CD1c-positive myeloid dendritic cell (primary cell): Measurements from ENCODE around the gene RALY.

Experiments used
- DNase-seq: peaks from one replicate; pipeline ENCODE4 v3.0.0-alpha.2; 2016; ENCODE audit errors: extremely low spot score

RALY gene

GRCh38 chr20:33986560-33987216 is 7.0 kb upstream of the RALY start:
- no peak for DNase-seq

DNA sequence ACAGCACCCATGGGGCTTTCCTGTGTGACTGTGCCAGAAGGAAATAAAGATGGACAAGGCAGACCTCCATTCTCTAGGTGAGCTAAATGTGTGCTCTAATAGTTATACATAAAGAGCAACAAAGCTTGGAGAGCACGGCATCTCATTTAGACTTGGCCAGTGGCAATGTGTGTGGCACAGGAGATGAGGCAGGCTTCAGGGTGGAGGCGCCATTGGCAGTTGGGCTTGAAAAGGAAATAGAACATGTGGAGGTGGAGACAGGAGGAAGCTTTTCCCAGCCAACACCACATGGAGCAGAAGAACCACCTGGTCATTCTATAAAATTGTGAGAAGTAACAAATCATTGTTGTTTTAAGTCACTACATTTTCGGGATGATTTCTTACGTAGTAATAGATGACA is 3.6 kb upstream of the RALY start:
- DNase-seq, result no peak

GRCh38 chr20:33991502-33991901 is 2.2 kb upstream of the RALY start:
- DNase-seq, result no peak

DNA sequence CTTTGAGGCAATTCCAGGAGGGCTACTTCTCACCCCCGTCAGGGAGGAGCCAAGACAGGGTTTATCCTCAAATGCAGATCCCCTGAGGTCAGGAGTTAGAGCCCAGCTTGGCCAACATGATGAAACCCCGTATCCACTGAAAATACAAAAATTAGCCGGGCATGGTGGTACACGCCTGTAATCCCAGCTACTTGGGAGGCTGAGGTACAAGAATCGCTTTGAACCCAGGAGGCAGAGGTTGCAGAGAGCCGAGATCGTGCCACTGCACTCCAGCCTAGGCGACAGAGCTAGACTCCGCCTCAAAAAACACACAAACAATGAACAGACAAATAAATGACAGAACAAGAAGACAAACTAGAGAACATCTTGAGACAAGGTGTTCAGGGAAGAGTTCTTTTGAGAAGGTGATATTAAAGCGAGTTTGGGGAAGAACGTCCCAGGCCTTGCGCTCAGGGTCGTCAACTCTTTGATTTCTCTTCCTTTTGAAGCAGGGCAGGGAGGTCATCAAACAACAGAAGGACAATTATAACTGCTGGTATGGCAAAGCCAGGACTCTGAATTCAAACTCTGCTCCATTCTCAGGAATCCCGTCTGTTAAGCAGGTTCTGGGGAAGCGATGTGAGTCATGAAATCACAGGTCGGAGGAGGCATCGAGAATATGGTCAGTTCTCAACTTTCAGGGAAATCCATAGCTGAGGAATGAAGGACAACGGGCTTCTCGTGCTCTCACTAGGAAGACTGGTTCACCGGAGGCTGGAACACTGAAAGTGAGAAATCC is 1.4 kb upstream of the RALY start:
- peak; percentile 38 for DNase-seq

DNA sequence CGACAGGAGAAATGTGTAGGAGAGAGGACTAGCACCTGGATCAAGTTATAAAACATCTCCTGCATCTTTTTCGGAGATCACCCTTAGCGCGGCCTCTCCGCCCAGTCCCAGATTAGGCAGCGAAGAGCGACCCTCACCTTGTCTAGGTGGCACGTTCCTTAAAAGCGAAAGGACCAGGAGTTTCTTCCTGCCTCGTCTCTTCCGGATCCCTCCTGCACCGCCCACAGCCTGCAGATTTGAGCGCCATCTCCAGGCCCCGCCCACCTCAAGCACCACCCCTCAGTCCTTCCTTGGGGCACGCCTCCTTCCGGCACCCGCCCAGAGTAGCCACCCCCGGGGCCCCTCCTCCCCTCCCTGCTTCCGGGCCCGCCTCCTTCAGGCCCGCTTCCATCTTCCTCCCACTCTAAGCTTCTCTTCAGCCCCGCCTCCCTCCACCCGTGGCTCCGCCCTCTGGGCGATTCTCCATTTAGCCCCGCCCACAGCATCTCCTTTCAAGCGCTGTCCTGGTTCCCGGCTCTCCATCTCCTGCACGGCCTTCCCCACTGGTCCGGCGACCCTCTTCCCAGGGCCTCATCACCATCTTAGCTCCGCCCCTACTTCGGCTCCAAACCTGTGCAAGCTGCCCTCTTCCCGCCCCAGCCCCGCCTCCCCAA is 662 bp upstream of the RALY start:
- DNase-seq, result peak; percentile 99

DNA sequence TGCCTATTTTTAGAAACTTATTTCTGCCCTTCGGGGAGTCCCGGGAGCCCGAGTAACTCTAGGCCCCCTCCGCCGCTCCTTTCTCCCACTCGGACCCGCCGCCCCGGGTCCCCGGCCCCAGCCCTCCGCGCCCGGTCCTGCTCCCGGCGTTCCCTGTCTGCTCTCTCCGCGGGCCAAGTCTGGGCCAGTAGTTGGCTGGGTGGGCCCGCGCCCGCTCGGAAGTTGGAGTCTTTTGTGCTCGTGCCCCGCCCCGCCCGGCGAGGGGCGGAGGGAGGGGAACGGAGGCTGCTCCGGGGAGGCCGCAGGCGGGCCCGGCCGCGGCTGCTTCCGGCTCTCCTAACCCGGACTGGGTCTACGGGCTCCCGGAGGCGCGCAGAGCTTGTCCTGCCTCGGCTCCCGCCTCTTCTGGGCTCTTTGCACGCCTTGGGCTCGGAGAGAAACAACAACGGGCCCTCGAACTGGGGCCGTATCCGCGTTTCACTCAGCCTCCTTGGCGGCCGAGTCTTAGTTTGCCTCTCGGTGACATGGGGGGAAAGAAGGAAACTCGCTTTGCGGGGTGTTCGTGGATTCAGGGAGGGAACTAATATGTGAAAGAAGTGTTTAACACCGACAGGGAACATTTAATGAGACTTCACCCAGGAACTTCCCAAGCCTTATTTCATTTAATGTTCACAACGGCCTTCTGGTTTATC is 657 bp downstream of the RALY start:
- DNase-seq, result peak; percentile 87

- peak; percentile 69 for DNase-seq
Observed at GRCh38 chr20:33995053-33995831, 1.5 kb downstream of the RALY start.

- no peak for DNase-seq
Observed at GRCh38 chr20:33999025-33999649, 5.4 kb downstream of the RALY start.

DNA sequence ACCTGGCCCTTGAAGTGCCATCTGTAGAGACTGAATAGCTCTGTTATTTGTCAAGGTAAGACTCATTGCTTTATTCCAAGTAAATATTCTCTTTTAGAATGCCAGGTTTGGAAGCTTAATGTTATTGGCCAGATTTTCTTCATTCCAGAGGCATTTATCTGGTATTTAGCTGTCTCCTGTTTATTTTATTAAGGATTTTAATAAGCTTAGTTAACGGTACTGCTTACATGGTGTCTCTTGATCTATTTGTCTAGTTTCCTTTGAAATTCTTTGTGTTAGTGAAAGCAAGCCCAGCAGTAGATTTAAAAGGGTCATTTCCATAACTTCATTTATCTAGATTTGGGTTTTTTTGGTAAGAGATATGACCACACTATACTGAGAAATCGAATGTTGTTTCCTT is 7.7 kb downstream of the RALY start:
- no peak for DNase-seq

- DNase-seq, result no peak
Observed at GRCh38 chr20:34004227-34004626, 10.5 kb downstream of the RALY start.

GRCh38 chr20:34004790-34005457 is 11.2 kb downstream of the RALY start:
- DNase-seq, result no peak

GRCh38 chr20:34006619-34007018 is 12.9 kb downstream of the RALY start:
- DNase-seq, result no peak

GRCh38 chr20:34008477-34008876 is 14.8 kb downstream of the RALY start:
- no peak for DNase-seq

DNA sequence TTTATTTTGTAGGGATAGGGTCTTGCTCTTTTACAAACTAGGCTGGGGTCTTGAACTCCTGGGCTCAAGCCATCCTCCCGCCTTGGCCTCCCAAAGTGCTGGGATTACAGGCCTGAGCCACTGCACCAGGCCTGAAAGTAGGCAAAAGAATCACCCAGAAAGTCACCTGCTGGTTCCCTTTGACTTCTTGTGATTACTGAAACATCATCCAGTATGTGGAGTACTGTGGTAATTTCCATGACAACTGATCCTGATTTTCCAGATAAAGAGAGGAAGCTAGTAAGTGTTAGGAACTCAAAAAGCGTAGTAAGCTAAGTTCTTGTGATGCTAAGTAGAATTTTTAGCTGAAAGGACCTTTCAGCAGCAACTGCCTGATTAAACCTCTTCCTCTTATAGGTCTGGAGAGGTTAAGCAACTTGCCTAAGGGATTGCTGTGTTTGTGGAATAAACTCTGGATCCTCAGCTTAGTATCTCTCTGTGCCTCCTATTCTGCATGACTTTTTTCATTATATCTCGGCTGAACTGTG is 16.8 kb downstream of the RALY start:
- DNase-seq, result peak; percentile 23

- no peak for DNase-seq
Observed at GRCh38 chr20:34011275-34011674, 17.6 kb downstream of the RALY start.

DNA sequence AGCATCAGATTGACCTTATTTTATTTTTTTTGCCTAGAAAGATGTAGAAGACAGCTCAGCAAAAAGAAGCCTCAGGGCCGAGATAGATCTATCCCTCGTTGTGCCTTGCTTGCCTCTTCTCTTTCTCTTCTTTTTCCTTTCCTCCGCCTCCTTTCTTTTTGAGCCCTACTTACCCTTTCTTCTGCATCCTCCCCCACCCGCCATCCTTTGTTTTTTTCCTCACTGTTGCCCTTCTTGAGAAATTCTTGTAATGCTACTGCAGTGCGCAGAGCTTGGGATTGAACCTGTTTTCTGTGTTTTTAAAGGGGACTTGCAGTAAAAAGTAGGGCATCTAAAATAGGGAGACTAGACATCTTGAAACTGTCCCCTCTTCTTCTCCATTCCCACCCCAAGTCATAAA is 18.6 kb downstream of the RALY start:
- DNase-seq, result no peak

DNA sequence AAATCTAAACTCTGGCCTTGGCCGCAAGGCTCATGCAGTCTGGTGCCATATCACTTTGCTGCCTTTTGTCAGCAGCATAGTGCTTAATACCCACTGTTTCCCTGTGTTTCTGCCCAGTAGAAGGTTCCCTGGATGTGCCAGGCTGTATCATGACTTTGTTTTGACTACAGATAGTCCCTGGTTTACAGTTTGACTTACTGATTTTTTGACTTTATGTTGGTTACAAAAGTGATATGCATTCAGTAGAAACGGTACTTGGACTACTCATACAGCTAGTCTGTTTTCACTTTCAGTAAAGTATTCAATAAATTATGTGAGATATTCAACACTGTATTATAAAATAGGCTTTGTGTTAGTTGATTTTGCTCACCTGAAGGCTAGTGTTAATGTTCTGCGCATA is 19.0 kb downstream of the RALY start:
- no peak for DNase-seq

GRCh38 chr20:34013554-34013953 is 19.8 kb downstream of the RALY start:
- no peak for DNase-seq

DNA sequence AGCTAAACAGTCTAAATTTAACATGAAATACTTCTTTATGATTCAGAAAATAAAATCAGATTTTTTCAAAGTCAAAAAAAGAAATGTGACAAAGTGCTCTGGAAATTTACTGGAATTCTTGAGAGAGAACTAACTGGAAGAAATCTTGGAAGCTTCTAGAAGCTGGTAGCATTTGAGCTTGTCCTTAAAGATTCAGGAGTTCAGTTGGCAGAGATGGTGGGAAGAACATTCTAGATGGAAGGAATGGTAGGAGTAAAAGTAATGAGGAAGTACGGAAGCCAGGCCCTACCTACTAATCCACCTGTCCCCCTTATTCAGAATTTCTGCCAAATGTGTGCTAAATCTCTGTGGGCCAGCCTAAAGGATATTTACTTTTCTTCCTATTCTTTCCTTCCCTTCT is 21.2 kb downstream of the RALY start:
- no peak for DNase-seq
